HG02840 (cell line): ENCODE measurements around the gene UHMK1.
A peak's percentile ranks its signal among the peaks of the same experiment; 100 is the strongest.
"Not testable (repeated sequence)": the region's sequence is repeated elsewhere in the genome, so short reads cannot be mapped to it uniquely, and the experiment has no call there.

Source experiments
- ATAC-seq: cut with Tn5 transposase; IDR thresholded peaks from one replicate; pipeline ENCODE4 v1.9.1; 2021; ENCODE audit warnings: mild to moderate bottlenecking, moderate library complexity, moderate number of reproducible peaks; ENCODE audit not compliant: unreplicated experiment, low FRiP score

The UHMK1 gene, protein sequence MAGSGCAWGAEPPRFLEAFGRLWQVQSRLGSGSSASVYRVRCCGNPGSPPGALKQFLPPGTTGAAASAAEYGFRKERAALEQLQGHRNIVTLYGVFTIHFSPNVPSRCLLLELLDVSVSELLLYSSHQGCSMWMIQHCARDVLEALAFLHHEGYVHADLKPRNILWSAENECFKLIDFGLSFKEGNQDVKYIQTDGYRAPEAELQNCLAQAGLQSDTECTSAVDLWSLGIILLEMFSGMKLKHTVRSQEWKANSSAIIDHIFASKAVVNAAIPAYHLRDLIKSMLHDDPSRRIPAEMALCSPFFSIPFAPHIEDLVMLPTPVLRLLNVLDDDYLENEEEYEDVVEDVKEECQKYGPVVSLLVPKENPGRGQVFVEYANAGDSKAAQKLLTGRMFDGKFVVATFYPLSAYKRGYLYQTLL

DNA sequence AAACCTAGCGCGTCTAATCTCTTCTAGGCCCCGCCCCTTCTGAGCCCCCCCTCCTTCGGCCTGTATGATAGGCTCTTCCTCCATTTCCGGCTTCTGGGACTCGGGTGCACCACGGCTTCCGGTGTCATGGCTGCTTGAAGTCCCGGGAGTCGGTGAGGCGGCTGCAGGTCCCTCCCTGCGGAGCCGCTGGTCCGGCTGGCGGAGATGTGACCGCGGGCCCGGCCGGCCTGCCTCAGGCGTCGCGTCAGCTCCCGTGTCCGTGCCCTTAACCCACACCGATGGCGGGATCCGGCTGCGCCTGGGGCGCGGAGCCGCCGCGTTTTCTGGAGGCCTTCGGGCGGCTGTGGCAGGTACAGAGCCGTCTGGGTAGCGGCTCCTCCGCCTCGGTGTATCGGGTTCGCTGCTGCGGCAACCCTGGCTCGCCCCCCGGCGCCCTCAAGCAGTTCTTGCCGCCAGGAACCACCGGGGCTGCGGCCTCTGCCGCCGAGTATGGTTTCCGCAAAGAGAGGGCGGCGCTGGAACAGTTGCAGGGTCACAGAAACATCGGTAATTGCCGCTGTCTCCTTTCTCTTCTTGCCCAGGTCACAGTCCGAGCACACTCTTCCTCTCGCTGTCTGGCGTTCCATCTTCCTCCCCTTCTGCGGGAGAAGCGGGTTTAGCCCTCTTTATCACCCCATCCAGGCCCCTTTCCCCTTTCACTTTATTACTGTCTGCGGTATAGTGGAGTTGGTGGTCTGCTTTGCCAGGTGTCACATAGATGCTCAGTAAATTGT lies at the start of gene UHMK1:
Gene UHMK1 (plus strand): TSS at position 96 of the 773 bp plus-strand sequence. CDS start 183 bp downstream, at position 279.
- ATAC-seq = peak; percentile 96

DNA sequence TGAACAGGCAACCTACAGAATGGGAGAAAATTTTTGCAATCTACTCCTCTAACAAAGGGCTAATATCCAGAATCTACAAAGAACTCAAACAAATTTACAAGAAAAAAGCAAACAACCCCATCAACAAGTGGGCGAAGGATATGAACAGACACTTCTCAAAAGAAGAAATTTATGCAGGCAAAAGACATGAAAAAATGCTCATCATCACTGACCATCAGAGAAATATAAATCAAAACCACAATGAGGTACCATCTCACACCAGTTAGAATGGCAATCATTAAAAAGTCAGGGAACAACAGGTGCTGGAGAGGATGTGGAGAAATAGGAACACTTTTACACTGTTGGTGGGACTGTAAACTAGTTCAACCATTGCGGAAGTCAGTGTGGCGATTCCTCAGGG lies 43.3 kb upstream of the UHMK1 start:
- not testable (repeated sequence) for ATAC-seq

DNA sequence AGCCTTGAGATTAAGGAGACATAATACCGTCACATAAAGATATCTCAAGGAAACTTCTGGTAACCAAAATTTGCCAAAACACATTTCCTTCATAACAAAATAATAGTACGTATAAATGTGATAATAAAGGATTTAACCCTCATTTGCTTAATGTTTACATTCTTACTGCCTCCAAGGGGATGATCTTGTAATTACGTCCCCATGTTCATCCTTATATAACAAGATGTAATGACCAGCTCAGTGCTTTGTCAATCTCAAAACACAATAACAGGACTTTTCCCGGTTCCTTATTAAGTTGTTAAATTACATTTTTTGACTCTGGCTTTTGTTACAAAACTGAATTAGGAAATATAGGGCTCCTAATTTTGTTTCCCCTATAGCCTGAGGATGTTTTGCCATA lies 41.3 kb upstream of the UHMK1 start:
- no peak for ATAC-seq

DNA sequence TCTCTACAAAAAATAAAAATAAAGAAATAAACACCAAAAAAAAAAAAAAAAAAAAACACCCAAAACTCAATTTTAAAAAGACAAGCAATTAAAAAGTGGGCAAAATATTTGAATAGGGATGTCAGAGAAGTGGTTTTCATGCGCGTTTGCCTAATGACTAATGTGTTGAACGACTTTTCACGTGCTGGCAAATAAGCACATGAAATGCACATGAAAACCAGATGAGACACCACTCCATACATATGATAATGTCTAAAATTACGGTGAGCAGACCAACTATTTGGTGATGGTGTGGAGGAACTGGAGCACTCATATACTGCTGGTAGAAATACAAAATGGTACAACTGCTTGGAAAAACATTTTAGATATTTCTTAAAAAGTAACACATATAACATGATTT lies 39.4 kb upstream of the UHMK1 start:
- ATAC-seq = no peak

DNA sequence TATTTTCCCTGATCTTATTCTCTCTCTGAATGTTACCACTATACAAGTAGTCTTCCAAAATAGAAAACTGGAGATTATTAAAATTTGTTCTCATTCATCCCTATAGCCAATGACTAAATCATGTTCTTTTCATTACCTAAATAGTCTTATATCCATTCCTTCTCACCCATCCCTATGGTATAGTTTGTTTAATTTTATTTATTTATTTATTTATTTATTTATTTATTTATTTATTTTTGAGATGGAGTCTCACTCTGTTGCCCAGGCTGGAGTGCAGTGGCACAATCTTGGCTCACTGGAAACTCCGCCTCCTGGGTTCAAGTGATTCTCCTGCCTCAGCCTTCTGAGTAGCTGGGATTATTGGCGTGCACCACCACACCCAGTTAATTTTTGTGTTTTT lies 35.2 kb upstream of the UHMK1 start:
- ATAC-seq = not testable (repeated sequence)

DNA sequence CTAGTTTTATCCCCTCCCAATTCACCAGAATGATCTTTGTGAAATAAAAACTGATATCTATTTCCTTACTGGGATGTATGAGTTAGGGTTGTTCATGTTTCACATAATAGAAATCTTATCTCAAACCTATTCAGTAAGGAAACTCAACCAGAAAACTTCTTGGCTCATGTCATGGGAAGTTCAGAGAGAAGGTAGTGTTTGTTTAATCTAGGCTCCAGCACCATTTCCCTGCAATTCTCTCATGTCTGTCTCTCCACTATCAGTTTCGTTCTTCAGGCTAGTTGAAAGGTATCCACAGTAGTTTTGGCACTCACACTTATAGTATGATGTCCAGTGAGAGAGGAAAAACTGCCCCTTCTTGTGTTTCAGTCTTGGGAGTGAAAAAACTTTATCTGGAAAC lies 34.6 kb upstream of the UHMK1 start:
- no peak for ATAC-seq

DNA sequence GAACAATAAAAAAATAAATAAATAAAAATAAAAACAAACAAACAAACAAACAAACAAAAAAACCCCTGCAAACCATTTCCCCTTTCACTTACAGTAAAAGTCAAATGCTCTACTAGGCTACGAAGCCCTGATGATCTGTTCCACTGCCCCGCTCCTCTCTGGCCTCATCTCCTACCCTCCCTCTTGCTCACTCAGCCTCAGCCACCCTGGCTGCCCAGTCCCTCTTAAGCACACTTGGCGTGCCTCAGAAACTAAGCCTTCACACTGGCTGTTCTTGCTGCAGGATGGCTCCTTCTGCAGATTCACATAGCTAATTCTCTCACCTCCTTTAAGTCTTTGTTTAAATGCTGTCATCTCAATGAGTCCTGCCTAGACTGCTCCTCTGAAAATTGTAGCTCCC lies 30.8 kb upstream of the UHMK1 start:
- no peak for ATAC-seq

DNA sequence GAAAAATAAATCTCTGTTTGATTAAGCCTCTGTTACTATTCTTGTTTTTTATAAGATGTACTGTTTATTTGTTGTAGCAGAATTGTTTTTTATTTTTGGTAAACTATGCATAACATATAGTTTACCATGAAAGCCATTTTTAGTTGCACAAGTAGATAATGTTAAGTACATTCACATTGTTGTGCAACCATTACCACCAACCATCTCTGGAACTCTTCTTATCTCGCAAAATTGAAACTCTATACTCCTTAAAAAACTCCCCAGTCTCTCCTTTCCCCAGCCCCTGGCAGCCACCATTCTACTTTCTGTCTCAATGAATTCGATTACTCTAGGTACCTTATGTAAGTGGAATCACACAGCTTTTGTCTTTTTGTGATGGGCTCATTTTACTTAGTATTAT lies 27.4 kb upstream of the UHMK1 start:
- ATAC-seq = no peak

DNA sequence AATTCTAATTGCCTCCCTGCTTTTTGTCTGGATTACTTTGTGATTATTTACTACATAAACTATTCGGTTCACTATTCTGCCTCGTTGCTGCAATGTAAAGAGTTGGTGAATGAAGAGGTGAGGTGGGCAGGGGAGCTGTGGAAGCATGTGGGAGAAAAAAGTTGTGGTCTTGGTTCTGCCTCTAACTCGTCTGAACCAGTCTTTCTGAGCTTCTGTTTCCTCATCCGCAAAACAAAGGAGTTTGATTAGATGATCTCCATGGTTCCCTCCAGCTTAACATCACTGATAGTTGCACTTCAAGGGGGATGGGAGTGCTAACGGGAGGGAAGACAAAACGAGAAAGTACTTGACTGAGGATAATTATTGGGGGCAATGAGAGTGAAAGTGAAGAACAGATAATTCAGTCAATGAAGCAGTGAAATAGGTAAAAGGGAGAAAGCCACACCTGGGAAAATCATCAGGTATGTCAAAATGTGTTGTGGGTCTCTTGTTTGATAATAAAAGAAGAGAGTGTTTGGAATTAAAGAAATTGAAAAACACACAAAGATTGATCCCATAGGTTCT lies 26.2 kb upstream of the UHMK1 start:
- ATAC-seq = no peak

DNA sequence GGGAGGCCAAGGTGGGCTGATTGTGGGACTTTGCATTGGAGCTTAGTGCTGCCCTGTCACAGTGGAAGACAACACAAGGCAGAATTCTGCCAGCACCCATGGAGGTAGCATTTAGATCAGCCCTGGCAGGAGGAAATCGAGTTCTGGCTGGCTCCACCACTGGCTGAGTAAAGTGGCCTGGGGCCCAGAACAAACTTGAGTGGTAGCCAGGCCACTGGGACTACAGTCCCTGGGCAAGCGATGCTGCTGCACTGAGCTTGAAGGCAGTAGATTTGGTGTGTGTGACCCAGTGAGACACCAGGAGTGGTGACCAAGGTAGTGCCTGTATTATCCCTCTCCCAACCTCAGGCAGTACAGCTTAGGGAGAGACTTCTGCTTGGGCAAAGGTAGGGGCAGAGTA lies 22.5 kb upstream of the UHMK1 start:
- no peak for ATAC-seq

DNA sequence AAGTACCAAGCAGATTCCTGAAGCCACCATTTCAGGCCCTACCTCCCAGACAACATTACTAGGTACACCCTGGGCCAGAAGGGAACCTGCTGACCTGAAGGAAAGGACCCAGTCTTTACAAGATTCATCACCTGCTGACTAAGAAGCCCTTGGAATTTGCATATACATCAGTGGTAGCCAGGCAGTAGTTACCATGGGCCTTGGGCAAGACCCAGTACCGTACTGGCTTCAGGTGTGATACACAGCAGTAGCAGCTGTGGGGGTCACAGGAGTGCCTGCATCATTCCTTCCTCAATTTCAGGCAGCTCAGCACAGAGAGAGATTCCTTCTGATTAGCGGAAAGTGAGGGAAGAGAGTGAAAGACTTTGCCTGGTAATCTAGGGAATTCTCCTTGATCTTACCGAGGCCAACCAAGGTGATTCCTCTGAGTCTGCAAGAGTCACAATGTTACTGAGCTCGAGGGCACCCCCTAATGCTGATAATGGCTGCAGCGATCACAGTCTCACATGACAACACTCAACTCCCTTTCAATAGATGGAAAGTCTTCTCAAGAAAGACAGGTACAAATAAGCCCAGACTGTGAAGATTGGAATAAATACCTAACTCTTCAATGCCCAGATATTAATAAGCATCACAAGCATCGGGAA lies 22.0 kb upstream of the UHMK1 start:
- ATAC-seq = no peak

DNA sequence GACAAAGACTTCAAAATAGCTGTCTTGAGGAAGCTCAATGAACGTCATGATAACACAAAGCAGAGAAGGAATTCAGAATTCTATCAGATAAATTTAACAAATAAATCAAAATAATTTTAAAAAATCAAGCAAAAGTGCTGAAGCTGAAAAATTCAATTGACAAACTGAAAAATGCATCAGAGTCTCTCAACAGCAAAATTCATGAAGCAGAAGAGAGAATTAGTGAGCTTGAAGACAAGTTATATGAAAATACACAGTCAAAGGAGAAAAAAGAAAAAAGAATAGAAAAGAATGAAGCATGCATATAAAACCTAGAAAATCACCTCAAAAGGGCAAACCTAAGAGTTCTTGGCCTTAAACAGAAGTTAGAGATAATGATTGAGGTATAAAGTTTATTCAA lies 21.0 kb upstream of the UHMK1 start:
- no peak for ATAC-seq

DNA sequence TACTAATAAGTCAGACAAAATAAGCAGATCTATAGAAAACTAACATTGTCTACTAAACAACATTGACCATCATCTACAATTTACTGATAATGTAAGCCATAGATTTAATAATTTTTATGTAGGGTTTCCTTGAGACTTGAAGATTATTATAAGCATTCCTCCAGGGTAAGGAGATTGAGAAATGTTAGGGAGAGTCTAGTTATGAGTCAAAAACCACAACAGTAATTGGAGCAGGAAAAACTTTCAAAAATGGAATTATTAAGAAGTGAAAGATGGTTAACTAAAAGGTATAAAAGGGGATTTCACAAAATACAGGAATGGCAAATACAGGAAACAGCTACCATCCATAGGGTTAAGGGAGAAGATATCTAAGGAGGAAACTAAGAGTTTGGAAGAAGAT lies 12.4 kb upstream of the UHMK1 start:
- ATAC-seq = no peak

DNA sequence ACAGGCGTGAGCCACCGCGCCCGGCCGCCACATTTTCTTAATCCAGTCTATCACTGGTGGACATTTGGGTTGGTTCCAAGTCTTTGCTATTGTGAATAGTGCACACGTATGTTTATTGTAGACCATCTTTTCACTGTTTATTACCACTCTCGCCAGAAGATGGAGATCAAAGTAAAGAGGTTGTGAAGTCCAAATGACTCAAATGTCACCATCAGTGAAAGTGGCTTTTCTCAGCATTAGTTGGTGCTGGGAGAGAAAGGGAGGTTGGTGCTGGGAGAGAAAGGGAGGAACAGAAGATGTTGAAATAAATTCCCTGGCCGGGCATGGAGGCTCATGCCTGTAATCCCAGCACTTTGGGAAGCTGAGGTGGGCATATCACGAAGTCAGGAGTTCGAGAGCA lies 10.4 kb upstream of the UHMK1 start:
- ATAC-seq = no peak

DNA sequence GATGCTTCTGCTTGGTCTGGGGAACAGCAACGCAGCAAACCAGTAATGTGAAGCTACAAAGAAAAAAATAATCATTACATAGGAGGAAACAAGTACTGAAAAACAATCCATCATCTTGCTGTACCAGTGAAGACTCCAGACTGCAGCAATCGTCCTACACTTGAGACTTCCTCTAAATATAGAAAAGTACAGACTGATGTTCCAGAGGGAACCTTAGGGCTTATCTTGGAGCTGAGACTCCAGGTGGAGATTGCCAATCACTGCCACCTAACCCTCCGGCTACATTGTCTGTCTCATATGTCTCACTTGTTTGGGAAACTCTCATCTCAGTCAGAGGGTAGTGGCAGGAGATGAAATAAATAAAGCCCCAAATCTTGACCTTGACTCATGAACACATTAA lies 9.4 kb upstream of the UHMK1 start:
- no peak for ATAC-seq

DNA sequence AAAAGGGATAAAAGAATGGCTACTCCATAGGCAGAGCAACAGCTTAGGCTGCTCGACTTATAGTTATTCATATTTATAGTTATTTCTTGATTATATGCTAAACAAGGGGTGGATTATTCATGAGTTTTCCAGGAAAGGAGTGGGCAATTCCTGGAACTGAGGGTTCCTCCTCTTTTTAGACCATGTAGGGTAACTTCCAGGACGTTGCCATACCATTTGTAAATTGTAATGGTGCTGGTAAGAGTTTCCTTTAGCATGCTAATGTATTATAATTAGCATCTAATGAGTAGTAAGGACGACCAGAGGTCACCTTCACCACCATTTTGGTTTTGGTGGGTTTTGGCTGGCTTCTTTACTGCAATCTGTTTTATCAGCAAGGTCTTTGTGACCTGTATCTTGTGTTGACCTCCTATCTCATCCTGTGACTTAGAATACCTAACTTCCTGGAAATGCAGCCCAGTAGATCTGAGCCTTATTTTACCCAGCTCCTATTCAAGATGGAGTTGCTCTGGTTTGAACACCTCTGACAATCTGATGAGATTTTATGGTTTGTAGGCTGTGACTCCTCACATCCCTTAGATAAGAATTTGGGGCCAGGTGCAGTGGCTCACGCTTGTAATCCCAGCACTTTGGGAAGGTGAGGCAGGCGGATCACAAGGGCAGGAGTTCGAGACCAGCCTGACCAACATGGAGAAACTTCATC lies 1.9 kb upstream of the UHMK1 start:
- ATAC-seq = not testable (repeated sequence)

DNA sequence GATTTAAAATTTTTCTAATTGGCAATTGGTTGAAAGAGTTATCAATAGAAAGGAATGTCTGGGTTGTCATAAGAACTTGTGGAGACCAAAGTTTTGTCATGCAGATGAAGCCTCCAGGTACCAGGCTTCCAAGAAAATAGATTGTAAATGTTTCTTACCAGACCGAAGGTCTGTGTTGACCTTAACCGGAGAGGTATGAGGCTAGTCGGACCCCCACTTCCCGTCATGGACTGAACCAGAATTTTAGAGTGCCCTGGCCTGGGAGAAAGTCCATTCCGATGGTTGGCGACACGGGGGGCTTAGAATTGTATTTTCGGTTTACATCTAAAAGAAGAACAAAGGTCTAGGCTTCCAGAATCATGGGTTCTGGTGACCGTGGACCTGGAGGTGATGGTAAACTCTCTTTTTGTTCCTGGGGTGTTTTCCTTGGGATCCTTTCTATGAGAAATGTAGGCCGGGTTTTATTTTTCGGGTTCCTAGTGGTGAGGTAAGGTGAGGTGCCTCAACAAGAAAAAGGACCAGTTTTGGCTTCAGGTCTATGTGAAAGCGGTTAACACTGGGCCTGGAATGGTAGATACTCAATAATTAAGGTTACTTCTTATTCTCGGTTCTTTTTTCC lies 405 bp upstream of the UHMK1 start:
- ATAC-seq = no peak

DNA sequence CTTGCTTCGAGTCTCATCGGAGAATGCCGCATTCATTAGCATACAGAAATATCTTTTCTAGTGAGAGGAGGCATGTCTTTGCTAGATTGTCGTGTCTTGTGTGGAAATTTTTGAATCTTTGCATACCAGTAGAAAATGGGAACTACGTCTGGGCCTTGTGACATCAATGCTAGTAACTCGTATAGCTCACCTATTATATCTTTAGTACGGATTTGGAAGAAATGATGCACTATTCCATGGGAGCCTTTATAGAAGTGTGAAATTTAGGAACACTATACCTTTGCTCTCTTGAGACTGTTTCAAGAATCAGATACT lies 835 bp downstream of the UHMK1 start:
- peak; percentile 16 for ATAC-seq

DNA sequence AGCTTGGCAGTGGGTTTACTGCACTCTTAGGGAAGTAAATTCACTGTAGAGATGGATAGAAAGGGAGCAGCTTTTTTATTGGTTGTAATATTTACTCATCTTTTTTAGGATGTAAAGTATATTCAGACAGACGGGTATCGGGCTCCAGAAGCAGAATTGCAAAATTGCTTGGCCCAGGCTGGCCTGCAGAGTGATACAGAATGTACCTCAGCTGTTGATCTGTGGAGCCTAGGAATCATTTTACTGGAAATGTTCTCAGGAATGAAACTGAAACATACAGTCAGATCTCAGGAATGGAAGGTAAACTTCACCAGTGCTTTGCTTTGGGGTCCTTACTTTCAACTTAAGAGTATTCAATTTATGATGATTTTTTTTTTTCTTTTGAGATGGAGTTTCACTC lies 3.2 kb downstream of the UHMK1 start:
- no peak for ATAC-seq

DNA sequence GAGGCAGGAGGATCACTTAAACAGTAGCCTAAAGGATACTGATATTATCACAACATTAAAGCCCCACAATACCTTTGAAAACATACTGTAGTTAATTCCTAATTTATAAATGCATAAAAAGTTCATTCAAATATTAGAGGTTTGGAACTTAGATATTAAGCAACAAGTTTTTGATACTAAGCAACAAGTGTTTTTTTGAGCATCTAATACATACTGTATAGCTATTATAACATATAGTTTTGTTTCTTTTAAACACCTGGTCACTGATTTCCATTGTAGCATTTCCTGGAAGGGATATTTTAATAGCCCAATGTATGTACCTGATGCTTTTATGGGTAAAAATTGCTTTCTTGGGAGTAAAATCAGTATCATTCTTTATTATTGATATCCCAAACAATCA lies 4.5 kb downstream of the UHMK1 start:
- ATAC-seq = no peak
